Stimulated activated CD8-positive, alpha-beta memory T cell treated with anti-CD3 and anti-CD28 coated beads, Interleukin-2, amount 100 ng/mL, for 48 hours (primary cell): ENCODE measurements around the gene NEURL4.
"Not testable (repeated sequence)": the region's sequence is repeated elsewhere in the genome, so short reads cannot be mapped to it uniquely, and the experiment has no call there.

ENCODE experiments used
- DNase-seq, 2 donors: peaks; one replicate each; pipeline ENCODE4 v3.0.0-alpha.2; 2020; ENCODE audit warnings: low read depth in 2 of 2

The NEURL4 gene

GRCh38 chr17:7328840-7329373 lies at the start of gene NEURL4:
TSS of gene NEURL4 (minus strand) at chr17:7329335. CDS start at chr17:7329312, 23 bp downstream.
- DNase-seq, result no peak

- DNase-seq, result no peak
Measured at GRCh38 chr17:7374353-7374752, 45.2 kb upstream of the NEURL4 start.

- no peak for DNase-seq
Measured at GRCh38 chr17:7370853-7371252, 41.7 kb upstream of the NEURL4 start.

- no peak for DNase-seq
Measured at GRCh38 chr17:7369825-7370224, 40.7 kb upstream of the NEURL4 start.

- not testable (repeated sequence) for DNase-seq
Measured at GRCh38 chr17:7368599-7368994, 39.5 kb upstream of the NEURL4 start.

- no peak for DNase-seq
Measured at GRCh38 chr17:7367918-7368598, 38.9 kb upstream of the NEURL4 start.

GRCh38 chr17:7367083-7367482 lies 37.9 kb upstream of the NEURL4 start:
- no peak for DNase-seq

- DNase-seq, result not testable (repeated sequence)
Measured at GRCh38 chr17:7365963-7366362, 36.8 kb upstream of the NEURL4 start.

- no peak for DNase-seq
Measured at GRCh38 chr17:7363311-7363710, 34.2 kb upstream of the NEURL4 start.

GRCh38 chr17:7361906-7362305 lies 32.8 kb upstream of the NEURL4 start:
- no peak for DNase-seq

GRCh38 chr17:7357381-7357780 lies 28.2 kb upstream of the NEURL4 start:
- no peak for DNase-seq

GRCh38 chr17:7356756-7357155 lies 27.6 kb upstream of the NEURL4 start:
- DNase-seq, result no peak

GRCh38 chr17:7356072-7356549 lies 27.0 kb upstream of the NEURL4 start:
- DNase-seq, result peak; percentile 76 to 84

GRCh38 chr17:7355573-7355972 lies 26.4 kb upstream of the NEURL4 start:
- DNase-seq, result no peak

- DNase-seq, result no peak
Measured at GRCh38 chr17:7355053-7355452, 25.9 kb upstream of the NEURL4 start, which contains the start of gene TMEM95. TSS of gene TMEM95 (plus strand) at chr17:7355156. CDS start at chr17:7355205, 49 bp downstream.

GRCh38 chr17:7354262-7354843 lies 25.2 kb upstream of the NEURL4 start:
- DNase-seq, result no peak

- DNase-seq, result no peak
Measured at GRCh38 chr17:7352910-7353635, 23.9 kb upstream of the NEURL4 start.

- no peak for DNase-seq
Measured at GRCh38 chr17:7352503-7352889, 23.4 kb upstream of the NEURL4 start.

- DNase-seq, result peak; percentile 69 to 85
Measured at GRCh38 chr17:7351665-7352502, 22.7 kb upstream of the NEURL4 start, which contains the start of gene KCTD11. TSS of gene KCTD11 (plus strand) at chr17:7352162.

GRCh38 chr17:7348478-7349242 lies 19.5 kb upstream of the NEURL4 start:
- no peak for DNase-seq
